DMS53 treated with DMSO at 0.1 percent for 48 hours (cell line): Measurements from ENCODE around the gene CRABP2.

ENCODE experiments used
- DNase-seq: peaks from one replicate; lab custom pipeline; 2025; ENCODE audit not compliant: unreplicated experiment; lab: John Stamatoyannopoulos, UW

The CRABP2 gene

DNA sequence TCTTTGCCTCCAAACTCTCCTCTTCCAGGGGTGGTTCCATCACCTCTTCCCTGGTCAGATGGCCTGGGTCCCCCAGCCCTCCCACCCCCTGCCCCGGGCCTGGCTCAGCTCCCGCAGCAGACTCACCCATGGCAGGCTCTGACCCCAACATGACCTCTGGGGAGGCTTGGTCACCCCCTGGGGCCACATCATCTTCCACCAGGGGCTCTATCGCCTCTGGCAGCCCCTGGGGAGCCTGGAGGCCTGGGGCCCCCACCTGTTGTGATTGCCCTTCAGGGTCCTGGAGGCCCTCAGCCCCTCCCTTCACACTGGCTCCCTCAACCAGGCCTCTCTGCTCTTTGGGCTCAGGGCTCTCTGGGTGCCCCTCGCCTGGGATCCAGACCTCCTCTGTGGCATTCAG, 34.6 kb downstream of the CRABP2 start:
- DNase-seq = no peak

GRCh38 chr1:156670359-156670758, 35.0 kb downstream of the CRABP2 start:
- DNase-seq = no peak

DNA sequence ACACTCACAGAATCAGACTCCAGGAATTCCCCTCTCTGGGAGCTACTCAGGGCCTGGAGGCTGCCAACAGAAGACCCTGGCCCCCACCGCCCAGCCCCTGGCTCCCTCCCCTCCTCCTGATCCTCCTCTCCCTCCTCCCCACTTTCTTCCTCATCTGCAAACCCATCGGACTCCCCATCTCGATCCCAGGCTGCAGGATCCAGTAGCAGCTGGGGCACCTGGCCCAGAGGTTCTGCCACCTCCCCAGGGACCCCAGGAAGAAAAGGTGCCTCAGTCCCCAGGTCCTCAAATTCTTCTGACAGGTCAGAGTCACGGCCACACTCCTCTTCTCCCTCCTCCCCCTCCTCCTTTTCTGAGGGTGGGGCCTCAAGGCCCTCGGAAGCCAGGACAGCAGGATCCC, 35.6 kb downstream of the CRABP2 start:
- DNase-seq = no peak

DNA sequence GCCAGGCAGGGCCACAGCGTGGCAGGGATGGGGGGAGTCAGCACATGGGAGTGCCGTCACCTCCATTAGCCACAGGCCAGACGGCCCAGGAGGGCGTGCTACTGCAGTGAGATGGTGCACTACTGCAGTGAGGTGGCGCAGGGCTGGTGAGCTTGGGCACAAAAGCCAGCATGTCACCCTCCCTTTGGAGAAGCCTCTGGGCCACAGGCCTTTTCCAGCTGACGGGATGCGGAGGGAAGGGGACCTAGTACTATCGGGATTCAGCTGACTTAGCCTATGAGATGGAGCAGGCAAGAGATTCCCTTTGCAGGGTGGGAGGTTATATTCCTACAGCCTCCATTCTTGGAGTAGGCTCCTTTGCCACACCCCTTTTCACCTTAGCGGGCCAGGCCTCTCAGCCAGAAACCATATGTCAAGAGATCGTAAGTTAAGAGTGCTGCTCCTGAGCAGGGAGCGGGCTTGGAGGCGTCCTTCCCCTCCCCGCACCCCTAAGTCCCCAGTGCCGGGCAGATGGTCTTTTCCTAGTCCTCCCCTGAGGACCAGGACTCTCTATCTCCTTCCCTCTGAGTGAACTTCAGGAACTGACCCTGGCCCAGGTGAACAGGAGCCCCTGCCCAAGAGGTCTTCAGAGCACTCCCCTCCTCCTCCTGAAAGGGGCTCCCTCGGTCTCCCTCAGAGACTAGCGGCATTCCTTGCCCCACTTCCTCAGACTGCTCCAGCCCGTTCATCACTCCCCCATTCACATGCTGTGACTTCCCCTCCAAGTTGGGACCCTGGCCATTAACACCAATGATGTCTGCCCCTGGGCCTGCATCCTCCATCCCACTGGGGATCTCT, 36.4 kb downstream of the CRABP2 start:
- DNase-seq = no peak

GRCh38 chr1:156667968-156668709, 37.2 kb downstream of the CRABP2 start:
- no peak for DNase-seq

DNA sequence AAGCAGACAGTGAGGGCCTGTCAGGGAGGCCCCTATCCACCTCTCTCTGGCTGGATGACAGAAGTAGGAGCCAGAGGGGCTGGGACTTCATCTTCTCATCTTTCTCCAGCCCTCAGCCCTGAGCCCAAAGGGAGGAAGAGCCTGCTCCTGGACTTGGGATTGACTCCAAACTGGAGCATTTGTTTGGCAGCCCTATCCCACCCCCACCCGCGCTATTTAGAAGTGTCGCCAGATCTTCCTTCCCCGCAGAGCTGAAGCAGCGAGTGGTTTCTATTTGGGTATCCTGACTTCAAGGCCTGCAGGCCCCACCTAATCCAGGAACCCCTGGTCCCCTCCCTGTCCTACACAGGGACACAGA, 37.8 kb downstream of the CRABP2 start:
- DNase-seq = no peak

- DNase-seq = no peak
These were observed 38.3 kb downstream of the CRABP2 start for GRCh38 chr1:156666862-156667609.

DNA sequence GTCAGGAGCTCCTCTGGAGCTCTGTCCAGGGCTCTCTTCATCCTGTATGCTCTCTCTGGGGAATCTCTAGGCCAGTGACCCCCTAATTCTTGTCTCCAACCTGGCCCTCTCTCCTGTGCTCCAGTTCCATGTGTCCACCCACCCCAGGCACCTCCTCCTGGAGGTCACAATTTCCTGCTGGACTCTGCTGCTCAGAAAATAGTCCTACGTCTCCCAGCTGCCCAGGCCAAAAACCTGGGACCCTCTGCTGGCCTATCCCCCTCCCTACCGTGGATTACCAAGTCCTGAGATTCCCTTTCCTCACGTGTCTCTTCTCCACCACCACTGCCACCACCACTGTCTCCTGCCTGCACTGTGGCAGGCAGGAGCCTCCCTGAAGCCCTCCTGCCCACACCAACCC, 39.8 kb downstream of the CRABP2 start:
- DNase-seq = no peak

DNA sequence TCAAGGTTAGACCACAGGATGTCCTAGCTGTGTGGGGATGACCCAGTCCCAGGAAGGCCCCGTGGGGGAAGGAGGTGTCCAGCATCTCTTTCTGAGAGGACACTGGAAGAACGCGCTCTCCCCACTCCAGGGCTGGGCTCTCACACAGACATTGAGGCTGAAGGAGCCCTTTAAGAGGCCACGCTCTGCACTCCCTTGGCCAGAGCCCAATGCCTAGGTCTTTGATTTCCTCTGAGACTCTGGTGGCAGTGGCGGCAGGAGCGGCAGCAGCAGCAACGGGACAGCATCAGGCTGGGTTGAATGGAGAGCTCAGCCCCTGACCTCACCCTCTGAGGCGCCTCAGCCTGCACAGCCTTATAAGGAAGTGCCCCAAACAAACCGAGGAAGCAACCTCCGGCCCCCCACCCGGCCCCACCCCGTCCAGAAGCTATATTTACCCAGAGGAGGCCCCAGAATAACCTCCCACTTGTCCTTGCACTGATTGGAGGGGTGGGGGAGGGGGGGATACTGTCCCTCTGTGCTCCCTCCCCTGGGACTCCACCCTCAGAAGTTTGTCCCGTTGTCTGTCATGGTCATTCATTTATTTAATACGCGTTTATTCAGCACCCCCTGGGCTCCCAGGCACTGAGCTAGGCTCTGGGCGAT, 40.5 kb downstream of the CRABP2 start:
- peak; percentile 73 for DNase-seq

DNA sequence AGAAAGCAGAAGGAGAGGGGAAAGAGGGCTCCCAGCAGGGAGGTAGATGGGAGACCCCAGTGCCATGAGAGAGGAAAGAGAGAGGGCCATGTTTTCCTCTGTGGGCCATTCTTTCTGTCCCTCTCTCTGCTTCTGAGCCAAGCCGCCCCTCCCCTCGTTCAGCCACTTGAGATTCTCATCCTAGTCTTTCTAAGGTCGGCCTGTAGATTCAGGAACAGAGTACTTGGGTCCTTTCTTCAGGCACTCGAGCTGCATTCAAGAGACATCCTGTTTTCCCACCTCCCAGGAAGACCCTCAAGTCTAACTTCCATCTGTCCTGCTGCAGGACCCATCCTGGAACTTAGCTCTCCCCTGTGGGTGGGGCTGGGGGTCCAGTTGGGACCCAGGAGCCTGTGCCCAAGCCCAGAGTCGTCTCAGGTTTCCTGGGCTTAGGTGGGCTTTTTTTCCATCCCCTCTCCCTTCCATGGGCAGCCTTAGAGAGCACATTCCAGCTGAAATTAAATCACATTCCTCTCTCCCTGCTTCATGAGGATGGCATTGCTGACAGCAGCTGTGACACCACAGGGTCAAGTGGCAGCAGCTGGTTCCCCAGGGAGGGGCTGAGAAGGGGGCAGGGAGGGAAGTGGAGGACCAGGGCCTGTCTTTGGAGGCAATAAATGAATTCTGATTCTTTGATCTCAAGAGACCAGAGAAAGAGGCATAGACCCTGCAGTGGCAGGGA, 41.2 kb downstream of the CRABP2 start:
- peak; percentile 73 for DNase-seq

DNA sequence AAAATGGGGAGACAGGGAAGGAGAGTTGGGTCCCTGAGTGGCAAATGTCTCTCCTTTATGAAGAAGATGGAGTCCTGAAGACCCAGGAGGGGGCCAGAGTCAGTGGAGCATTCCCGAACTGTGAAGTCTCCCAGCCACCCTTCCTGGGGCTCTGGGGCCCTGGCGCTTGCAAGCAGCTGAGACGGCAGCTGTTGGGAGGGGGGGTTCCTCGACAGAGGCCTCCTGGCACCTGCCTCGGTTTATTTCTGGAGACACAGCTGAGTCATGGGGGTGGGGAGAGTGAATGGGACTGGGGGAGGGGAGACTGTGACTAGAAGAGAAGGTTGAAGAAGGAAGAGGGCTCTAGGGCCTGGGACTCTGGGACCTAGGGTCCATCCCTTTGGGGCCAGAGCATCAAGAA, 42.2 kb downstream of the CRABP2 start:
- peak; percentile 58 for DNase-seq

DNA sequence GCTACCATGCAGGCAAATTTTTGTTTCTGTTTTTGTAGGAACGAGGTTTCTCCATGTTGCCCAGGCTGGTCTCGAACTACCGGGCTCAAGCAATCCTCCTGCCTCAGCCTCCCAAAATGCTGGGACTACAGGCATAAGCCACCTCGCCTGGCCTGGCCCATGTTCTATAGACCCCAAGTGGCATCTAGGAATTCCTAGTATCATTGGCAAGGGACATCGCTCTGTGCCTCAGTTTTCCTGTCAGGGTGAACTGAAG, 42.7 kb downstream of the CRABP2 start:
- DNase-seq = no peak

DNA sequence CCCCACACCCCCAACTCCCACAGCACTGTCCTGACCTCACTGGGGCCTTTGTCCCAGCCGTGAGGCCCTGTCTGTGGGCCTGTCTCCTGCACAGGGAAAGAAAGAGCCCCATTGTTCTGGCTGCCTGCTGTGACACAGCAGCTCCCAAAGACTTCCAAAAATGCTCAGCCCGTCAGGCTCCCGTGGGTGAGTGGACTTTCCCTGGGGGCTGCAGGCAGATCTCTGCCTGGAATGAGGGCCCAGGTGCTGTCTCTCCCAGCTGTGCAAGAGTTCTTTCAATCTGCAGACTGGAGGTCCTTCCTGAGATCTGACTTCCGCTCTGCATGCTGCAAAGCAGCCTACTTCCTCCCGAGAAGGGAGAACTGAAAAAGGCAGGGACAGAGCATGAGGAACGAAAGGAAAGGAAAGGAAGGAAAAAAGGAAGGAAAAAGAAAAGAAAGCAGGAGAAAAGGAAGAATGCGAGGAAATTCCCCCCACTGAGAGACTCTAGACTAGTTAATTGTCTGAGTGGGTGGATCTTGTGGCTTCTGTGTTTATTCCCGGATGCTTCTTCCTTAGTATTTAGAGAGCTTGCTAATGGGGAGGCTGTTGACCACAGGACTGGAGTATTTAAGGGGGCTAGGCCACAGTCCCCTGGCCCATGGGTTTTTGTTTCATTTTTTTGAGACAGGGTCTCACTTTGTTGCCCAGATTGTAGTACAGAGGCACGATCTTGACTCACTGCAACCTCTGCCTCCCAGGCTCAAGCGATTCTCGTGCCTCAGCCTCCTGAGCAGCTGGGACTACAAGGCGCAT, 43.2 kb downstream of the CRABP2 start:
- DNase-seq = no peak

DNA sequence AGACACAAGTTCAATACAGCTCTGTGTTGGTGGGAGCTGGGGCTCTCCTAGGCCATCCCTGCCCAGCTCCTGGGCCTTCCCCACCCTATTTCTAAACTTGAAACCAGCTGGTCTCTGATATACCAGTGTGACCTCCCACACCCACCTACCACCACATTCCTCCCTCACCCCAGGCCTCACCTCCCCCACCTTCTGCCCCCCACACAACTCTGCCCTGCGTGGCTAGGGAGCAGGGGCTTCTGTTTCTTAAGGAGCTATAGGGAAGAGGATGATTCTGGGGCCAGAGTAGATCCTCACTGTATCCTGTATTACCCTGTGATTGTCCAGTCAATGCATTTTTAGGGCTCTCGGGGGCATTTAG, 44.7 kb downstream of the CRABP2 start:
- DNase-seq = peak; percentile 58

DNA sequence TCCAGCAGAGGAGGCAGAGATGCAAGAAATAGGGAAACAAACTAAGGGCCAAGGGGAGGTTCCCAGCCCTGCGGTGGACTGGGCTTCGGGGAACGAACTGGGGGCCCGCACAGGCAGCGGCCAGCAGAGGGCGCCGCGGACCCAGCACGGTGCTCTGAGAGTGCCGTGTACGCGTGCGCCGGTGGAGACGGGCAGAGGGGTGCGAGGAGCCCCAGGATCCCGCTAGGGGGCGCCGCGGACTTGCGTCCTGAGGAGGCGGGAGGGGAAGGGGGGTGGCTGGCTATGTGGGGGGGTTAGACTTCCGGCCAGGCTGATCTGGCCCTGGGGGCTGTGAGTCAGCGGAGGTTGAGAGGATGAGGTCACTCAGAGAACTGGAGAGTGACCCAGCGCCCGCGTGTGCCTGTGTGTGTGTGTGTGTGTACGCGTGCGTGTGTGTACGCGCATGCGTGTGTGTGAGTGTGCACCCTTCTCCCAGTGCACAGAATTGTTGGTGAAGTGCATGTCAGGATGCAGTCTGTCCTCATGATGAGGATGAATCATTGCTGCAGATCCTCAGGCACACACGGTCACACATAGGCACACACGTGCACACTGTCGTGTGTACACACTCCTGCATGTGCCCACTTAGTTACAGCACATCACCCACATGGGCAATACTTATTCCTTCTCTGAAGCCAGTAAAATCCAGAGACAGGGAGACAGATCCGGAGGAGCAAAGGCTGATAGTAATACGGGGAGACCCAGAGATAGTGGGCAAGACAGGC, 45.2 kb downstream of the CRABP2 start:
- peak; percentile 94 for DNase-seq

DNA sequence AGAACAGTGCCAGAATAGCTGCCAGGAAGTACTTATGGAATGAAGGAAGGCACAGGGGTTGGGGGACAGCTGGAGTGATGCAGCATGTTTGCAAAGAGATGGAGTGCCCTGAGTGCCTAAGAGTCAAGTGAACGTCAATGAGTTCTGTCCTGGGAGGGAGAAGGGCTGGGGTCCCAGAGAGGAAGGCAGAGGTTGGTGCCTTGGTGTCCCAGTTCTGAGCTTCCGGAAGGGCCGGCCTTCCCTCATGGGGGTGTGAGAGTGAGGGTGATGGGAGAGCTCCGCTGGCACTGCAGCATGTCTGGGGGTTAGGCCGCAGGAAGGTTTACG, 45.8 kb downstream of the CRABP2 start:
- no peak for DNase-seq

GRCh38 chr1:156658945-156659574, 46.3 kb downstream of the CRABP2 start:
- DNase-seq = no peak

DNA sequence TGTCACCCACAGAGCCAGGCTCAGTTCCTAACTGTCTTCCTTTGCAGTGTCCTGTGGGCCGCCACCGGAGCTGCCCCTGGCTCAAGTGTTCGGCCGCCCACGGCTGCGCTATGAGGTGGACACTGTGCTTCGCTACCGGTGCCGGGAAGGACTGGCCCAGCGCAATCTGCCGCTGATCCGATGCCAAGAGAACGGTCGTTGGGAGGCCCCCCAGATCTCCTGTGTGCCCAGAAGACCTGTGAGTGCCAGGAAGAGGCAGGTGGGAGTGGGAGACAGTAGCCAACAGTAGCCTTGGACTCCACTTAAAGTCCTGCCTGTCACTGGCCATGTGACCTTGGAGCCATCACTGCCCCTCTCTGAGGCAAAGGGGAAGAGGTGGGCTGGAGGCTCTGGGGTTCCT, 46.9 kb downstream of the CRABP2 start:
- no peak for DNase-seq

GRCh38 chr1:156657741-156658319, 47.6 kb downstream of the CRABP2 start:
- DNase-seq = peak; percentile 67
